Osteoblast (primary cell): ENCODE data around the gene SMIM5. TPM values are rescaled to one million over a fixed set of nuclear protein-coding genes. Genes with fewer than 3 reads are reported as not detected.

Experiments
- DNase-seq: peaks from one replicate; pipeline ENCODE4 v3.0.0; 2011; ENCODE audit warnings: low spot score, mixed read lengths; ENCODE audit not compliant: insufficient read length; ENCODE audit errors: missing footprints
- H2AFZ ChIP-seq: 2 replicates; pipeline ENCODE4 v1.6.0; 2011; ENCODE audit warnings: mild to moderate bottlenecking, low read length
- H3K27ac ChIP-seq: 2 replicates; pipeline ENCODE4 v1.5.1; 2011; ENCODE audit warnings: mild to moderate bottlenecking, low read depth, low read length, moderate library complexity
- H3K27me3 ChIP-seq: 2 replicates; pipeline ENCODE4 v1.6.0; 2012; ENCODE audit warnings: mild to moderate bottlenecking, control low read depth, inconsistent platforms, low read length, moderate library complexity; ENCODE audit not compliant: insufficient read depth
- H3K36me3 ChIP-seq: 2 replicates; pipeline ENCODE4 v1.5.1; 2011; ENCODE audit warnings: mild to moderate bottlenecking, low read length, control low read depth, moderate library complexity; ENCODE audit not compliant: insufficient read depth
- H3K4me1 ChIP-seq: 2 replicates; pipeline ENCODE4 v1.5.1; 2011; ENCODE audit warnings: mild to moderate bottlenecking, low read length, control low read depth, moderate library complexity; ENCODE audit not compliant: insufficient read depth
- H3K4me2 ChIP-seq: 2 replicates; pipeline ENCODE4 v1.6.0; 2011; ENCODE audit warnings: mild to moderate bottlenecking, low read length; ENCODE audit not compliant: insufficient read depth
- H3K4me3 ChIP-seq: fragments of 200-600 bp; sonication (generic); 3 replicates; pipeline ENCODE4 v1.5.1; 2012; ENCODE audit warnings: mild to moderate bottlenecking, low read length, inconsistent platforms; ENCODE audit not compliant: insufficient read depth
- H3K79me2 ChIP-seq: 2 replicates; pipeline ENCODE4 v1.6.0; 2012; ENCODE audit warnings: mild to moderate bottlenecking, low read length, control low read depth, inconsistent platforms; ENCODE audit not compliant: insufficient read depth
- H3K9me3 ChIP-seq: 2 replicates; pipeline ENCODE4 v1.5.1; 2011; ENCODE audit warnings: low read depth, low read length, control low read depth
- H4K20me1 ChIP-seq: 2 replicates; pipeline ENCODE4 v1.6.0; 2012; ENCODE audit warnings: mild to moderate bottlenecking, low read length, control low read depth; ENCODE audit not compliant: insufficient read depth
- CTCF ChIP-seq: IDR thresholded peaks from 2 replicates; pipeline ENCODE4 v1.5.1; 2011; ENCODE audit warnings: mild to moderate bottlenecking, low read depth, low read length, moderate library complexity; ENCODE audit errors: extremely low read depth
- total RNA-seq: library from RNA; depleted of rRNA; stranded (reverse); fragments of >200 nt; gene quantifications from 2 replicates; pipeline ENCODE4 v1.2.3, GENCODE V29; 2012

SMIM5 gene
- total RNA-seq, 1 donor, result not detected

GRCh38 chr17:75605790-75606189, 27.4 kb upstream of the SMIM5 start:
- no peak for DNase-seq
- no peaks in the 10 kb centered on the region for H3K79me2 ChIP-seq
- no peaks in the 10 kb centered on the region for H3K36me3 ChIP-seq
- H3K4me2 ChIP-seq, result no peak overlapping the region
- H4K20me1 ChIP-seq, result no peaks in the 10 kb centered on the region
- no peaks in the 10 kb centered on the region for H3K27me3 ChIP-seq
- no peak overlapping the region for H2AFZ ChIP-seq
- no peak overlapping the region for H3K4me3 ChIP-seq
- H3K4me1 ChIP-seq, result no peaks in the 10 kb centered on the region
- TF ChIP-seq CTCF, result no peak
- H3K9me3 ChIP-seq, result no peaks in the 10 kb centered on the region
- H3K27ac ChIP-seq, result no peak overlapping the region

GRCh38 chr17:75607086-75607485, 26.1 kb upstream of the SMIM5 start:
- no peaks in the 10 kb centered on the region for H3K9me3 ChIP-seq
- no peak overlapping the region for H3K27ac ChIP-seq
- no peaks in the 10 kb centered on the region for H3K79me2 ChIP-seq
- H3K36me3 ChIP-seq, result no peaks in the 10 kb centered on the region
- no peak for DNase-seq
- H2AFZ ChIP-seq, result no peak overlapping the region
- no peak for TF ChIP-seq CTCF
- H3K4me3 ChIP-seq, result no peak overlapping the region
- H3K27me3 ChIP-seq, result no peaks in the 10 kb centered on the region
- no peaks in the 10 kb centered on the region for H4K20me1 ChIP-seq
- no peak overlapping the region for H3K4me2 ChIP-seq
- H3K4me1 ChIP-seq, result no peaks in the 10 kb centered on the region

GRCh38 chr17:75610103-75610984, 22.9 kb upstream of the SMIM5 start:
- Histone ChIP-seq H3K79me2 (no peaks in the 10 kb centered on the region), H3K36me3 (no peaks in the 10 kb centered on the region), H4K20me1 (no peaks in the 10 kb centered on the region), H3K9me3 (no peaks in the 10 kb centered on the region), H2AFZ (no peak overlapping the region), H3K27ac (no peak overlapping the region), H3K4me3 (no peak overlapping the region), H3K27me3 (no peaks in the 10 kb centered on the region), H3K4me2 (no peak overlapping the region), H3K4me1 (no peaks in the 10 kb centered on the region)
- no peak for TF ChIP-seq CTCF
- DNase-seq, result no peak

GRCh38 chr17:75611851-75612429, 21.3 kb upstream of the SMIM5 start:
- TF ChIP-seq CTCF, result no peak
- Histone ChIP-seq H3K4me1 (no peaks in the 10 kb centered on the region), H3K4me3 (no peak overlapping the region), H4K20me1 (no peaks in the 10 kb centered on the region), H2AFZ (no peak overlapping the region), H3K79me2 (no peaks in the 10 kb centered on the region), H3K9me3 (no peaks in the 10 kb centered on the region), H3K27me3 (no peaks in the 10 kb centered on the region), H3K4me2 (no peak overlapping the region), H3K36me3 (no peaks in the 10 kb centered on the region), H3K27ac (no peak overlapping the region)
- no peak for DNase-seq
